ENCODE data around the gene MIPEP.

GRCh38 chr13:23824371-23824770 lies 64.8 kb downstream of the MIPEP start:
- TF ChIP-seq CTCF (conservative IDR thresholded peaks at IDR 0.05) (no peak), EZH2 (IDR thresholded peaks at IDR 0.05; ENCODE audit: low read depth) (no peak)

All from PC-9 (cell line).